Fibroblast of villous mesenchyme (primary cell): Measurements from ENCODE around the gene PHF12. TPM values are rescaled to one million over a fixed set of nuclear protein-coding genes. Genes with fewer than 3 reads are reported as not detected.

Source experiments
- DNase-seq: peaks from one replicate; pipeline ENCODE4 v3.0.0-alpha.2; 2010; ENCODE audit warnings: low read depth
- H3K4me3 ChIP-seq: 2 replicates; pipeline ENCODE4 v1.5.1; 2011; ENCODE audit warnings: low read depth, mild to moderate bottlenecking, low read length
- total RNA-seq: library from RNA; depleted of rRNA; stranded (reverse); fragments of >200 nt; gene quantifications from 2 replicates; pipeline ENCODE4 v1.2.3, GENCODE V29; 2012
- TF ChIP-seq, protein P1 (sequence below): IDR thresholded peaks from 2 replicates; pipeline ENCODE4 v1.5.1; 2012; ENCODE audit warnings: low read depth, mild to moderate bottlenecking, low read length; ENCODE audit not compliant: insufficient read depth

The PHF12 gene
- total RNA-seq, result 22.5 and 23.2 TPM in 2 replicates

DNA sequence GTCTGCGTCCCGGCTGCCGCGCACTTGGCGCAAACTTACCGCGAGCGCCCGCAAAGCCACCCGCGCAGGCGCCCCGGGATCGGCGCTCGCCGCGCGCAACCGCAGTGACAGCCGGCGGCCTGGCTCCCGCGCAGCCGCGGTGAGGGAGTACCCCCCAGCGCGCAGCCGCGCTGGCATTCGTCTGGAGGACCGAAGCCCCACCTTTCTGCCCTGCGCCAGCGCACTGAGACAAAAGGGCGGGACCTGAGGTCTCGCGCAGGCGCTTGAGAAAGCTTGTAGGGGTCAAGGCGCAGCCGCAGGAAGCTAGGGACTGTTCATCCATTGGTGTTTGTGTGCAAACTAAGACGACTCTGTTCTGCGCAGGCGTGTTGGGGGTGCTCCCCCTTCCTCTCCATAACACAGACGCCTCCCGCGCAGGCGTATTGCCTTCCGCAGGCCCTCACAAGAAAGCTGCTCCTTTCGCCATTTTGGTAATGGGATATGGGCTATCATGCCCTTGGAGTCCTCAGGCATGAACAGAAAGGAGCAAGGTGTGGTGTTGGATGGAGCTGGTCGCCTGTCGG lies at the start of gene PHF12:
Gene PHF12, minus strand, starts transcription at position 91 of the 563 bp plus-strand sequence. CDS start 558 bp downstream, outside the sequence.
- H3K4me3 ChIP-seq, result peak within 1 kb of the TSS; percentile 88
- TF ChIP-seq, protein P1, sequence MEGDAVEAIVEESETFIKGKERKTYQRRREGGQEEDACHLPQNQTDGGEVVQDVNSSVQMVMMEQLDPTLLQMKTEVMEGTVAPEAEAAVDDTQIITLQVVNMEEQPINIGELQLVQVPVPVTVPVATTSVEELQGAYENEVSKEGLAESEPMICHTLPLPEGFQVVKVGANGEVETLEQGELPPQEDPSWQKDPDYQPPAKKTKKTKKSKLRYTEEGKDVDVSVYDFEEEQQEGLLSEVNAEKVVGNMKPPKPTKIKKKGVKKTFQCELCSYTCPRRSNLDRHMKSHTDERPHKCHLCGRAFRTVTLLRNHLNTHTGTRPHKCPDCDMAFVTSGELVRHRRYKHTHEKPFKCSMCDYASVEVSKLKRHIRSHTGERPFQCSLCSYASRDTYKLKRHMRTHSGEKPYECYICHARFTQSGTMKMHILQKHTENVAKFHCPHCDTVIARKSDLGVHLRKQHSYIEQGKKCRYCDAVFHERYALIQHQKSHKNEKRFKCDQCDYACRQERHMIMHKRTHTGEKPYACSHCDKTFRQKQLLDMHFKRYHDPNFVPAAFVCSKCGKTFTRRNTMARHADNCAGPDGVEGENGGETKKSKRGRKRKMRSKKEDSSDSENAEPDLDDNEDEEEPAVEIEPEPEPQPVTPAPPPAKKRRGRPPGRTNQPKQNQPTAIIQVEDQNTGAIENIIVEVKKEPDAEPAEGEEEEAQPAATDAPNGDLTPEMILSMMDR, result no peak

DNA sequence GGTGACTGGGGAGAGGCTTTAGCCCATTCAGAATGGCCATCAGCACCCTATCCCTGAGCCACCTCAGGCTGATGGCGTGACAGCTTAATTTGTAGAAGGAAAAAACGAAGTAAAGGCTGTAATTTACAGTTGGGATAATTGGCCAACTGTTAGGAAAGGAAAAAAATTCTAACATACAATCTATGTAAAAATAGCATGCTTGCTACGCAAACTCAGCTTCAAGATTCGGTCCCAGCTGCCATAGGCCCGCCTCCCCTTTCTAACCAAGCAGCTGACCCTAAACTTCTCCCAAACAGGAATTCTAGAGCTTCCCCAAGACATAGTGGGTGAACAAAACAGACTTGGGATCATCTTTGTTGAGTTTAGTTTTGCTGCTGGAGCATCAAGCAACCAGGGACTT lies 49.7 kb upstream of the PHF12 start:
- TF ChIP-seq, protein P1, result no peak
- DNase-seq, result no peak
- no peak overlapping the region for H3K4me3 ChIP-seq

More for the DNA sequence above, at the start of gene PHF12:
- peak; percentile 100 for DNase-seq

DNA sequence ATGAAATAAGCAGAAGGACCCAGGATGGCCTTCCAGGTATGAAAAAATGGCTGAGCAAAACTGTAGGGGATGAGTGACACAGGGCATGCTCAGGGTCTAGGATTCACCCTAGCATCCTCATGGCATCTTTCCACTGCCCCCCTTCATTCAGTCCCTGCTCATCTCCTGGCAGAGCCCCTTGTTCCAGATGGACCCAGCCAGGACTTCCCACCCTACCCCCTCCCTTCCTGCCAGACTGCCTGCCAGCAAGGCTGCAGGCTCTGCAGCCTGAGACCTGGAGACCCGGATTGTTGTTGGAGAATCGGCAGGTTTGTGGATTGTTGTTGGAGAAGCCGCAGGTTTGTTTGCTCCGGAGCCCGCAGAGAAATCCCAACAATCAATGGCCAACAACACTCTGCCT lies 47.9 kb upstream of the PHF12 start:
- no peak for DNase-seq
- TF ChIP-seq, protein P1, result no peak
- no peak overlapping the region for H3K4me3 ChIP-seq

DNA sequence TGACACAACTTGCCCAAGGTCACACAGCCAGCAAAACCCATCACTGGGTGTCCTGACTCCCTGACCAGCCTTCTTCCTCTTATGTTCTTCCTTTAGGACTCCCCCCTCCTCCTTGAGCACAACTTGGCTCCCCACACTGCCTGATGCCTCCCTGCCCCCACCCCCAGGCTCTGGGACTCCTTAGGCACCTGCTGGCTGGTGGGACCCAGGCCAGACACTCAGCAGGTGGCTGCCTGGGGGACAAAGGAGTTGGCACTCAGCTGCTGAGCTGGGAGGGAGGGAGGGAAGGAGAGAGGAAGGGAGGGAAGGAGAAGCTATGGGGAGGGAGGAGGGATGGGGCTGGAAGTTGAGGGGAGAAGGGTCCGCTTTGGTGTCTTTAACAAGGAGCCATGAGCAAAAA lies 46.5 kb upstream of the PHF12 start:
- TF ChIP-seq, protein P1, result no peak
- DNase-seq, result no peak
- H3K4me3 ChIP-seq, result no peak overlapping the region

DNA sequence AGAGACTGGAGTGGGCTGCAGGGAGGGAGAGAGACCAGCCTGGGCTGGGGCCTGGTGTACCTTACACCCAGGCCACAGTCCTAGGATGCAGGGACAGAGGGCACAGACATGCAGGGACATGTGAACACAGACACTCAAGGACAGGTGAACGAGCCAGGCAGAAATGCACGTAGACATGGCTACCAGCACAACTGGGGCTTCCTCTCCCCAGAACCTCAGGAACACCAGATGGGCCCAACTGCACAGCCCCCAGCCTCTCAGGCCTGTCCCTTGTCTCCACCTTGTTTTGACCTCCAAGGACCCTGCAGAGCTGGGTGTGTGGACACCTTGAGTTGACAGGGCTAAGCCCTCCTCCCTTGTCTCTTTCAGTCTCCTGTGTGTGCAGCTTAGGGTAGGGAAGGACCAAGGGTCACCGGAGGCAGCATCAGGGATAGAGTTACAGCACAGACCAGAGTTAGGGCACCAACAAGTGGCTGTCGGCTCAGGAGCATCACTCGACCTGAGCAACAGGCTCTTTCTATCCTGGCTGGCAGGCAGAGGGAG lies 45.3 kb upstream of the PHF12 start:
- H3K4me3 ChIP-seq, result no peak overlapping the region
- TF ChIP-seq, protein P1, result no peak
- DNase-seq, result no peak

DNA sequence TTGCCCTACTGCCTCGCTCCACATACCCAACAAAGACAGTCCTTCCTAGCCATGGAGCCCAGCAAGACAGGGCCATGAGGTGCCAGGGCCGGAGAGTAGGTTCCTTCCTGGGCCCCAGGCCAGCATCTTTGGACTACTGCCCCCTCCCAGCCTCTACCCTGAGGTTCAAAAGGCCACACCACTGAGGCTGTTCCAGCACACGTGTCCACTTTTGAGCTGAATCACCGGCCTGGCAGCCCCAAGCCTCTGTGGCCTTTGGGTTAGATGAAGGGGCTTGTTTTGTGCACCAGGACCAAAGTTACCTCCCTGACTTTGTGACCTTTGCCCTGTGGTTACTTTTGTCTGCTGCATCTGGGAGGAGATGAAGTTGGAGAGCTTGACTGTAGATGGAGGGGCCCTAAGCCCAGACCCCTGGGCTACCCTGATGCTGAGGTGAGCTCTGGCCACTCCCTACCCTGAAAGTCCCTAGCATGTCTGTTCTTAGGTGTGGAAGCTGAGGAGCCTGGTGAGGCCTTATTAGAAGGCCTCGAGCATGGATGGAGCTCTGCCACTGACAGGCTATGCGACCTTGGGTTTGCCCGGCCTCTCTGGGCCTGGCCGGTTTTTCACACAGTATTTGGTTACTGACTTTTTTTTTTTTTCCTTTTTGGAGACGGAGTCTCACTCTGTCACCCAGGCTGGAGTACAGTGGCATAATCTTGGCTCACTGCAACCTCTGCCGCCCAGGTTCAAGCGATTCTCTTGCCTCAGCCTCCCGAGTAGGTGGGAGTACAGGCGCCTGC lies 42.5 kb upstream of the PHF12 start:
- TF ChIP-seq, protein P1, result no peak
- no peak overlapping the region for H3K4me3 ChIP-seq
- DNase-seq, result no peak
